ENCODE measurements around the gene ZG16B.

DNA sequence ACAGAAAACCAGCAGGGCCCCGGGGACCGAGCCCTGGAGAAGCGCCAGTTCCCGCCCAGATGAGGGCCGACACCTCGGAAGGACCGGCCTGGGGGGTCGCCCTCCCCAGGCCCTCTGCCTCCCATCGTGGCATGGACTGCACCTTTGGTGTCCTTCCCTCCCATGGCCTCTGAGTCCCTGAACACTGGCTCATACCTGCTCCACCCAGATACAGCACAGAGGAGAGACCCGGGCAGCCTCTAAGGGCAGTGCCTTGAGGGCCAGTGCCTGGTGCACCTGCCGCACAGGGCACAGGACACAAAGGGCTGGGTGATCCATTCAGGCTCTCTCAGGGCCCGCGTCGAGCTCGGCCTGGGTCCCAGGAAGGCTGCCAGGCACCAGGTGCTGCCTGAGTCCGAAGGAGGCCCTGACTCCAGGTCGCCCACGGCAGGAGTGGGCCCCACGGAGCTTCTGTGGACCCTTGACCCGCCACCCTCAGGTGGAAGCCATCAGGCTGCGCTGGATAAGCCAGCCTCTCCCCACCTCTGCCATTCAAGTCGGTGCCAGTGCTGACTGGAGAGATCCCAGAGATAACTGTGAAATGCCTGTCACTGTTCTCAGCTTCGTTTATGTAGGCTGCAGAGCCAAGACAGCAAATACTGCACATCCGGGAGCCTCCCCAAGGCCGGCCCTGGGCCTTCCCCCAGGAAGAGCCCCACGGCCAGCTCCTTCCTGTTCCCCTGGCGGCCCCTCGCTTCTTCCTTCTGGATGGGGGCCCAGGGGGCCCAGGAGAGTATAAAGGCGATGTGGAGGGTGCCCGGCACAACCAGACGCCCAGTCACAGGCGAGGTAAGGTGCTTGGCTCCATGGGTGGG, at the start of gene ZG16B:
- TF ChIP-seq, protein P1, sequence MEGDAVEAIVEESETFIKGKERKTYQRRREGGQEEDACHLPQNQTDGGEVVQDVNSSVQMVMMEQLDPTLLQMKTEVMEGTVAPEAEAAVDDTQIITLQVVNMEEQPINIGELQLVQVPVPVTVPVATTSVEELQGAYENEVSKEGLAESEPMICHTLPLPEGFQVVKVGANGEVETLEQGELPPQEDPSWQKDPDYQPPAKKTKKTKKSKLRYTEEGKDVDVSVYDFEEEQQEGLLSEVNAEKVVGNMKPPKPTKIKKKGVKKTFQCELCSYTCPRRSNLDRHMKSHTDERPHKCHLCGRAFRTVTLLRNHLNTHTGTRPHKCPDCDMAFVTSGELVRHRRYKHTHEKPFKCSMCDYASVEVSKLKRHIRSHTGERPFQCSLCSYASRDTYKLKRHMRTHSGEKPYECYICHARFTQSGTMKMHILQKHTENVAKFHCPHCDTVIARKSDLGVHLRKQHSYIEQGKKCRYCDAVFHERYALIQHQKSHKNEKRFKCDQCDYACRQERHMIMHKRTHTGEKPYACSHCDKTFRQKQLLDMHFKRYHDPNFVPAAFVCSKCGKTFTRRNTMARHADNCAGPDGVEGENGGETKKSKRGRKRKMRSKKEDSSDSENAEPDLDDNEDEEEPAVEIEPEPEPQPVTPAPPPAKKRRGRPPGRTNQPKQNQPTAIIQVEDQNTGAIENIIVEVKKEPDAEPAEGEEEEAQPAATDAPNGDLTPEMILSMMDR (IDR thresholded peaks at IDR 0.05 in 2 of 3, conservative IDR thresholded peaks at IDR 0.05 in 1 of 3; ENCODE audit: borderline replicate concordance in 1 of 3, insufficient read depth in 1 of 3, low read depth in 2 of 3, low read length in 2 of 3), result no peak
- no peak for TF ChIP-seq JUND (IDR thresholded peaks at IDR 0.05)
- TF ChIP-seq POLR2A (IDR thresholded peaks at IDR 0.05; ENCODE audit: borderline replicate concordance, extremely low read depth, insufficient read depth, insufficient read length), result no peak
- no peak for TF ChIP-seq EZH2phosphoT487 (IDR thresholded peaks at IDR 0.05; ENCODE audit: borderline replicate concordance)
- TF ChIP-seq CEBPB (IDR thresholded peaks at IDR 0.05; ENCODE audit: low read depth), result no peak
- no peak for TF ChIP-seq POLR2AphosphoS5 (IDR thresholded peaks at IDR 0.05; ENCODE audit: low read depth, low read length)
- no peak for TF ChIP-seq SP1 (IDR thresholded peaks at IDR 0.05; ENCODE audit: low read depth)
- no peak for TF ChIP-seq SIN3A (IDR thresholded peaks at IDR 0.05; ENCODE audit: low read depth)
- TF ChIP-seq EGR1 (IDR thresholded peaks at IDR 0.05; ENCODE audit: low read depth), result no peak
- TF ChIP-seq REST (IDR thresholded peaks at IDR 0.05; ENCODE audit: low read depth), result no peak
- no peak for TF ChIP-seq ZNF274 (IDR thresholded peaks at IDR 0.05; ENCODE audit: low read depth, low read length)
- no peak for TF ChIP-seq EZH2 (IDR thresholded peaks at IDR 0.05)
